H1 (cell line): Measurements from ENCODE around the gene ERAP2. TPM values are rescaled to one million over a fixed set of nuclear protein-coding genes. Genes with fewer than 3 reads are reported as not detected.

Experiments
- CTCF ChIA-PET: fragments of 300-600 bp; sonication (Branson Sonifier 250); formaldehyde crosslinking; loops from one replicate; lab custom pipeline; 2021; ENCODE audit not compliant: partially characterized antibody; lab: Charles Lee
- POLR2A ChIA-PET: fragments of 300-600 bp; sonication (Branson Sonifier 250); formaldehyde crosslinking; loops from one replicate; lab custom pipeline; 2021; ENCODE audit warnings: inconsistent platforms; ENCODE audit not compliant: partially characterized antibody; lab: Charles Lee
- DNase-seq, 2 experiments: peaks; one replicate each; pipeline versions ENCODE4 v3.0.0 to v3.0.0-alpha.2; 2010 to 2022; ENCODE audit warnings: low spot score in 2 of 2, low read depth in 1 of 2, mixed read lengths in 1 of 2
- FAIRE-seq: peaks from 2 replicates; lab custom pipeline; 2011; peaks lifted over from hg19 to GRCh38; lab: Jason Lieb, UNC
- H2AFZ ChIP-seq: 2 replicates; pipeline ENCODE4 v1.8.1; 2012; ENCODE audit warnings: low read length, inconsistent platforms
- H2AK5ac ChIP-seq: 2 replicates; pipeline ENCODE4 v1.6.1; 2013; ENCODE audit warnings: low read depth, low read length
- H2BK120ac ChIP-seq: replicated peaks from 2 replicates; pipeline ENCODE3; 2013; ENCODE audit warnings: low read depth, low read length, inconsistent platforms
- H2BK12ac ChIP-seq: 2 replicates; pipeline ENCODE4 v1.6.1; 2013; ENCODE audit warnings: low read depth, low read length
- H2BK15ac ChIP-seq: 2 replicates; pipeline ENCODE4 v1.6.1; 2013; ENCODE audit warnings: low read length
- H2BK20ac ChIP-seq: 2 replicates; pipeline ENCODE4 v1.6.1; 2013; ENCODE audit warnings: low read length
- H2BK5ac ChIP-seq: 2 replicates; pipeline ENCODE4 v1.6.1; 2013; ENCODE audit warnings: low read depth, low read length
- H3K14ac ChIP-seq: 2 replicates; pipeline ENCODE4 v1.6.1; 2013; ENCODE audit warnings: inconsistent platforms; ENCODE audit not compliant: insufficient read length
- H3K18ac ChIP-seq: 2 replicates; pipeline ENCODE4 v1.6.1; 2013; ENCODE audit warnings: low read length; ENCODE audit errors: extremely low read depth
- H3K23ac ChIP-seq: 2 replicates; pipeline ENCODE4 v1.6.1; 2013; ENCODE audit warnings: inconsistent platforms; ENCODE audit not compliant: insufficient read length
- H3K23me2 ChIP-seq: 2 replicates; pipeline ENCODE4 v1.6.1; 2013; ENCODE audit warnings: low read depth, low read length
- H3K27ac ChIP-seq: 2 replicates; pipeline ENCODE4 v1.6.1; 2011; ENCODE audit warnings: low read depth, low read length, inconsistent platforms
- H3K27me3 ChIP-seq, 4 experiments: replicated peaks in 1 of 4; 1 replicate in 1 of 4; 2 replicates in 3 of 4; pipeline versions ENCODE4 v1.6.1 to v1.8.1; 2011 to 2013; ENCODE audit warnings: low read length in 3 of 4, mild to moderate bottlenecking in 3 of 4, inconsistent platforms in 2 of 4, mixed read lengths in 2 of 4, moderate library complexity in 1 of 4; ENCODE audit not compliant: control insufficient read depth in 3 of 4, insufficient read depth in 3 of 4; ENCODE audit errors: extremely low read depth in 1 of 4
- H3K36me3 ChIP-seq, 4 experiments: 2 replicates each; pipeline versions ENCODE4 v1.6.1 to v1.8.1; 2011 to 2013; ENCODE audit warnings: mild to moderate bottlenecking in 4 of 4, low read length in 3 of 4, moderate library complexity in 2 of 4, control low read depth in 1 of 4, inconsistent platforms in 1 of 4; ENCODE audit not compliant: insufficient read depth in 4 of 4, control insufficient read depth in 2 of 4
- H3K4ac ChIP-seq: replicated peaks from 2 replicates; pipeline ENCODE3; 2013; ENCODE audit warnings: low read length, low read depth, mixed read lengths, inconsistent platforms; ENCODE audit not compliant: insufficient read length
- H3K4me1 ChIP-seq, 4 experiments: replicated peaks in 1 of 4; 1 replicate in 1 of 4; 2 replicates in 3 of 4; pipeline versions ENCODE4 v1.6.1 to v1.8.1; 2011 to 2013; ENCODE audit warnings: low read length in 3 of 4, inconsistent platforms in 2 of 4, mixed read lengths in 1 of 4; ENCODE audit not compliant: insufficient read depth in 4 of 4, control insufficient read depth in 3 of 4
- H3K4me2 ChIP-seq, 2 experiments: 2 replicates each; pipeline versions ENCODE4 v1.6.1 to v1.8.1; 2011 to 2013; ENCODE audit warnings: low read depth in 2 of 2, low read length in 2 of 2, control low read depth in 1 of 2, inconsistent platforms in 1 of 2, mild to moderate bottlenecking in 1 of 2; ENCODE audit not compliant: insufficient read depth in 1 of 2
- H3K4me3 ChIP-seq, 4 experiments: fragments of 200-600, 300-600 bp in 1 of 4; sonication (generic), shearing (Covaris generic), sonication (Bioruptor Twin) in 1 of 4; 2 replicates each; pipeline versions ENCODE4 v1.5.1 to v1.8.1; 2011 to 2016; ENCODE audit warnings: low read length in 4 of 4, low read depth in 3 of 4, control low read depth in 2 of 4, inconsistent platforms in 2 of 4, mild to moderate bottlenecking in 2 of 4, mixed read lengths in 1 of 4, moderate library complexity in 1 of 4; ENCODE audit not compliant: insufficient read depth in 2 of 4; ENCODE audit errors: extremely low read depth in 1 of 4
- H3K56ac ChIP-seq: replicated peaks from 2 replicates; pipeline ENCODE3; 2013; ENCODE audit warnings: low read depth, mild to moderate bottlenecking, mixed read lengths, low read length, inconsistent platforms; ENCODE audit not compliant: insufficient read length
- H3K79me1 ChIP-seq: 2 replicates; pipeline ENCODE4 v1.6.1; 2013; ENCODE audit warnings: low read depth, low read length, control low read depth
- H3K79me2 ChIP-seq, 2 experiments: 2 replicates each; pipeline versions ENCODE4 v1.6.1 to v1.8.1; 2012 to 2013; ENCODE audit warnings: low read length in 2 of 2, mild to moderate bottlenecking in 2 of 2, inconsistent platforms in 1 of 2; ENCODE audit not compliant: insufficient read depth in 2 of 2, control insufficient read depth in 1 of 2
- H3K9ac ChIP-seq, 4 experiments: replicated peaks in 1 of 4; 1 replicate in 1 of 4; 2 replicates in 3 of 4; pipeline versions ENCODE4 v1.6.1 to v1.8.1; 2011 to 2013; ENCODE audit warnings: low read depth in 3 of 4, low read length in 3 of 4, control low read depth in 2 of 4, mild to moderate bottlenecking in 2 of 4, moderate library complexity in 2 of 4, inconsistent platforms in 1 of 4; ENCODE audit errors: extremely low read depth in 1 of 4
- H3K9me3 ChIP-seq, 2 experiments: 2 replicates each; pipeline versions ENCODE4 v1.6.1 to v1.8.1; 2012 to 2013; ENCODE audit warnings: mild to moderate bottlenecking in 2 of 2, moderate library complexity in 2 of 2, control low read depth in 1 of 2, inconsistent platforms in 1 of 2, low read depth in 1 of 2, low read length in 1 of 2, mixed read lengths in 1 of 2; ENCODE audit not compliant: insufficient read depth in 2 of 2
- H4K20me1 ChIP-seq, 2 experiments: replicated peaks in 1 of 2; 2 replicates each; pipeline versions ENCODE3 to v1.8.1; 2011 to 2013; ENCODE audit warnings: inconsistent platforms in 2 of 2, low read length in 2 of 2, mild to moderate bottlenecking in 1 of 2; ENCODE audit not compliant: insufficient read depth in 2 of 2, control insufficient read depth in 1 of 2
- H4K5ac ChIP-seq: 2 replicates; pipeline ENCODE4 v1.6.1; 2013; ENCODE audit warnings: low read length, low read depth, mixed read lengths, inconsistent platforms; ENCODE audit not compliant: insufficient read length
- H4K8ac ChIP-seq: 2 replicates; pipeline ENCODE4 v1.8.0; 2013; ENCODE audit warnings: mild to moderate bottlenecking, moderate library complexity, low read length, inconsistent platforms; ENCODE audit not compliant: insufficient read depth; ENCODE audit errors: extremely low read depth
- H4K91ac ChIP-seq: replicated peaks from 2 replicates; pipeline ENCODE3; 2013; ENCODE audit warnings: low read length, mixed read lengths, inconsistent platforms; ENCODE audit not compliant: insufficient read length
- BRCA1 ChIP-seq: IDR thresholded peaks from 2 replicates; pipeline ENCODE4 v1.6.1; 2012; ENCODE audit warnings: low read depth, low read length, improper control_type of control experiment
- CBX8 ChIP-seq: fragments of 300-800, 300-1000 bp; sonication (generic); IDR thresholded peaks from 2 replicates; pipeline ENCODE4 v1.7.1; 2016; ENCODE audit warnings: low read depth, low read length, borderline replicate concordance
- CHD2 ChIP-seq: IDR thresholded peaks from 2 replicates; pipeline ENCODE4 v1.6.1; 2012; ENCODE audit warnings: low read length, improper control_type of control experiment
- CTBP2 ChIP-seq: IDR thresholded peaks from 2 replicates; pipeline ENCODE4 v1.7.0; 2011; ENCODE audit warnings: borderline replicate concordance, mild to moderate bottlenecking, moderate library complexity, mixed read lengths, low read length; ENCODE audit not compliant: insufficient read depth, insufficient read length
- GTF2F1 ChIP-seq: IDR thresholded peaks from 2 replicates; pipeline ENCODE4 v1.6.1; 2012; ENCODE audit warnings: low read depth, low read length, improper control_type of control experiment, borderline replicate concordance
- PHF8 ChIP-seq: fragments of 200-600 bp; sonication (generic); conservative IDR thresholded peaks from 2 replicates; pipeline ENCODE4 v1.7.1; 2012; ENCODE audit warnings: low read depth, mild to moderate bottlenecking, inconsistent platforms, low read length, moderate library complexity
- RBBP5 ChIP-seq: IDR thresholded peaks from 2 replicates; pipeline ENCODE4 v1.7.1; 2012; ENCODE audit warnings: low read depth, mild to moderate bottlenecking, inconsistent platforms, low read length, moderate library complexity, borderline replicate concordance
- RNF2 ChIP-seq: fragments of 200-900, 300-1000 bp; sonication (generic); IDR thresholded peaks from 2 replicates; pipeline ENCODE4 v1.7.1; 2016; ENCODE audit warnings: borderline replicate concordance, low read depth, mild to moderate bottlenecking, antibody characterized with exemption, low read length; ENCODE audit not compliant: poor library complexity, severe bottlenecking; ENCODE audit errors: missing control alignments
- RXRA ChIP-seq: IDR thresholded peaks from 2 replicates; pipeline ENCODE4 v1.6.1; 2011; ENCODE audit warnings: low read depth, mild to moderate bottlenecking, low read length, moderate library complexity; ENCODE audit not compliant: insufficient read depth
- SIRT6 ChIP-seq: IDR thresholded peaks from one replicate; pipeline ENCODE4 v1.7.1; 2012; ENCODE audit warnings: low read length, inconsistent platforms
- SUZ12 ChIP-seq: fragments of 200-600 bp; sonication (generic); IDR thresholded peaks from 2 replicates; pipeline ENCODE4 v1.6.1; 2012; ENCODE audit warnings: mild to moderate bottlenecking, inconsistent platforms, low read length, moderate library complexity, mixed read lengths
- TAF1 ChIP-seq: IDR thresholded peaks from 2 replicates; pipeline ENCODE4 v1.6.1; 2011; ENCODE audit warnings: mild to moderate bottlenecking, low read depth, low read length
- TBP ChIP-seq: IDR thresholded peaks from 2 replicates; pipeline ENCODE4 v1.6.1; 2011; ENCODE audit warnings: low read depth, low read length, improper control_type of control experiment
- YY1 ChIP-seq: IDR thresholded peaks from 2 replicates; pipeline ENCODE4 v1.6.1; 2011; ENCODE audit warnings: low read depth, mild to moderate bottlenecking, low read length
- ZNF274 ChIP-seq: IDR thresholded peaks from 2 replicates; pipeline ENCODE4 v1.7.0; 2012; ENCODE audit warnings: low read length, borderline replicate concordance; ENCODE audit errors: extremely low read depth
- WGBS, 2 experiments: shearing (Covaris generic) in 1 of 2; methylation state at CpG; one replicate each; pipeline versions ENCODE4 v1.1.6 to v1.1.7; 2013 to 2015; ENCODE audit warnings: low lambda C conversion rate in 2 of 2, mixed read lengths in 2 of 2, inconsistent platforms in 1 of 2, low coverage in 1 of 2, missing lambda C conversion rate in 1 of 2; ENCODE audit not compliant: insufficient replicate concordance in 2 of 2, insufficient coverage in 1 of 2, insufficient read length in 1 of 2; ENCODE audit errors: extremely low coverage in 1 of 2, missing lambda C conversion rate in 1 of 2; 5-methylcytosine and 5-hydroxymethylcytosine counted together
- polyA plus RNA-seq, 7 experiments: library from polyadenylated mRNA; depleted of rRNA in 3 of 7; stranded (reverse) in 5 of 7; unstranded in 2 of 7; fragments of >200 nt in 5 of 7; fragments of 200-250 nt in 2 of 7; gene quantifications; 1 replicate in 5 of 7; 2 replicates in 1 of 7; 4 replicates in 1 of 7; pipeline versions ENCODE4 v1.2.1 to v1.2.3, GENCODE V29; 2011 to 2013; ENCODE audit warnings: missing spikeins in 2 of 7, mixed read lengths in 2 of 7
- total RNA-seq: library from RNA; stranded (reverse); fragmentation: NEBNext Ultra II Directional; extraction: Animal tissue kit (Norgen Biotek cat#: 25700); gene quantifications from 2 replicates; pipeline ENCODE4 v1.2.1, GENCODE V29; 2021

The ERAP2 gene
- total and polyA plus RNA-seq, 2 of the 8 experiments (the other 6 are each of a cell fraction or from before 2014, with no cell fraction given): 0.14 TPM; not detected in 1

DNA sequence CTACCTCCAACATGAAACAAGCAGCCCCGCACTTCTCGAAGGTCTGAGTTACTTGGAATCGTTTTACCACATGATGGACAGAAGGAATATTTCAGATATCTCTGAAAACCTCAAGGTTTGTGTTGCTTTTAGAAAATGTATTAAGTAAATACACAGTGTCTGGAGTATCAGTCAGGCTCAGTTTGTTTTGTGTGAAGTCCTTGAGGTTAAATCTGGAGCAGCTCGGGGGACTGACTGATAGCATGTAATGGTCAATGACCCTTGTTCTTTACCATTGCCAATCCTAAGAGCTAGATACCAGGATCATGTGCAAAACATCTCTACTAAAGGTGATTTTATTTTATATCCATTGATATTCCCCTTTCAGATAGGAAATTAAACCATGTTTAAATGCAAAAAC is 32.7 kb downstream of the ERAP2 start:
- no peaks in the 10 kb centered on the region for H3K4me1 ChIP-seq
- H3K27ac ChIP-seq: no peak overlapping the region
- H3K23me2 ChIP-seq: no peaks in the 10 kb centered on the region; the same call in 1 of the 2 replicates
- ChIA-PET CTCF (interaction anchor here (0.7 to 1.0 kb wide), 3 partner anchors 12 to 41 kb away, joined by 3 read pairs; no protein-coding TSS in a partner anchor), POLR2A (no interaction called here)
- H4K20me1 ChIP-seq: no peaks in the 10 kb centered on the region
- no peak for FAIRE-seq
- no peak overlapping the region for H4K8ac ChIP-seq
- no peaks in the 10 kb centered on the region for H3K9me3 ChIP-seq
- no peaks in the 10 kb centered on the region for H3K79me1 ChIP-seq
- H3K79me2 ChIP-seq: no peaks in the 10 kb centered on the region
- H3K14ac ChIP-seq: no peak overlapping the region
- H3K23ac ChIP-seq: no peak overlapping the region
- H2AFZ ChIP-seq: no peak overlapping the region
- no peaks in the 10 kb centered on the region for H3K36me3 ChIP-seq
- no peak overlapping the region for H2BK15ac ChIP-seq
- H2AK5ac ChIP-seq: no peak overlapping the region
- no peak overlapping the region for H3K56ac ChIP-seq
- no peak for DNase-seq
- no peak overlapping the region for H4K91ac ChIP-seq
- no peak overlapping the region for H3K18ac ChIP-seq
- H3K4ac ChIP-seq: no peak overlapping the region
- no peak overlapping the region for H3K4me3 ChIP-seq
- H3K27me3 ChIP-seq: no peaks in the 10 kb centered on the region
- H3K4me2 ChIP-seq: no peak overlapping the region
- no peak overlapping the region for H2BK120ac ChIP-seq
- no peak overlapping the region for H2BK5ac ChIP-seq
- no peak overlapping the region for H2BK12ac ChIP-seq
- WGBS, 2 experiments: 94% methylated on average over 4 of the region's 4 CpGs; no CpG with 5 or more reads in 1 of the 2 experiments
- no peak overlapping the region for H2BK20ac ChIP-seq
- H4K5ac ChIP-seq: no peak overlapping the region
- no peak overlapping the region for H3K9ac ChIP-seq
- TF ChIP-seq TBP (no peak), PHF8 (no peak), RNF2 (no peak), CBX8 (no peak), YY1 (no peak), ZNF274 (no peak), CHD2 (no peak), GTF2F1 (no peak), RXRA (no peak), SIRT6 (no peak), SUZ12 (no peak), CTBP2 (no peak), BRCA1 (no peak), TAF1 (no peak), RBBP5 (no peak)
